HepG2 (cell line): ENCODE measurements around the gene OR1F1. TPM values are rescaled to one million over a fixed set of nuclear protein-coding genes. Genes with fewer than 3 reads are reported as not detected.

Source experiments
- ATAC-seq: fragments of 200-7000 bp; cut with Tn5 transposase; 3 replicates; pipeline ENCODE4 v1.9.1; 2020; ENCODE audit warnings: mild to moderate bottlenecking, moderate library complexity
- BruUV-seq: library from RNA; stranded (reverse); fragments of 400-500 nt; replicated peaks from 2 replicates; lab custom pipeline; 2021; lab: Mats Ljungman, UMichigan
- CTCF ChIA-PET: fragments of 300-600 bp; formaldehyde crosslinking; extraction: SDS; loops from one replicate; lab custom pipeline; 2021; ENCODE audit warnings: low total read pairs, inconsistent platforms, low intra/inter-chr PET ratio; lab: Yijun Ruan, JAX
- POLR2A ChIA-PET: fragments of 350-600 bp; sonication (Branson Sonifier 250); formaldehyde crosslinking; loops from one replicate; lab custom pipeline; 2020; ENCODE audit warnings: antibody characterized with exemption, inconsistent platforms; lab: Yijun Ruan, JAX
- DNase-seq: peaks from one replicate; pipeline ENCODE4 v3.0.0-alpha.2; 2015; ENCODE audit warnings: low spot score
- FAIRE-seq: peaks from 3 replicates; lab custom pipeline; 2011; peaks lifted over from hg19 to GRCh38; lab: Jason Lieb, UNC
- H2AFZ ChIP-seq: one replicate; pipeline ENCODE4 v1.6.1; 2011; ENCODE audit warnings: low read length, inconsistent platforms
- H3K27ac ChIP-seq: fragments of 300-600 bp; 3 replicates; pipeline ENCODE4 v1.8.0; 2011; ENCODE audit warnings: mixed run types, mild to moderate bottlenecking, mixed read lengths, low read length, inconsistent platforms; ENCODE audit not compliant: insufficient read depth; ENCODE audit errors: extremely low read length
- H3K27me3 ChIP-seq, 2 experiments: fragments of 200-600 bp in 1 of 2; 2 replicates in 1 of 2; 3 replicates in 1 of 2; pipeline versions ENCODE4 v1.6.0 to v1.8.0; 2011; ENCODE audit warnings: low read length in 2 of 2, mild to moderate bottlenecking in 2 of 2, moderate library complexity in 2 of 2, inconsistent platforms in 1 of 2; ENCODE audit not compliant: insufficient read depth in 2 of 2, control insufficient read depth in 1 of 2
- H3K36me3 ChIP-seq, 2 experiments: fragments of 200-600 bp in 1 of 2; replicated peaks in 1 of 2; 2 replicates in 1 of 2; 3 replicates in 1 of 2; pipeline versions ENCODE4 v1.5.1 to v1.8.0; 2011; ENCODE audit warnings: low read length in 2 of 2, inconsistent platforms in 1 of 2; ENCODE audit not compliant: insufficient read depth in 2 of 2, control insufficient read depth in 1 of 2
- H3K4me1 ChIP-seq: 2 replicates; pipeline ENCODE4 v1.5.1; 2012; ENCODE audit warnings: low read length, inconsistent platforms; ENCODE audit not compliant: insufficient read depth
- H3K4me2 ChIP-seq: 2 replicates; pipeline ENCODE4 v1.6.0; 2011; ENCODE audit warnings: low read depth, low read length, inconsistent platforms
- H3K4me3 ChIP-seq, 3 experiments: fragments of 200-600 bp in 1 of 3; sonication (generic), shearing (Covaris generic) in 1 of 3; replicated peaks in 1 of 3; 2 replicates each; pipeline ENCODE4 v1.5.1; 2011 to 2016; ENCODE audit warnings: low read length in 3 of 3, inconsistent platforms in 2 of 3, low read depth in 2 of 3, mild to moderate bottlenecking in 2 of 3, control low read depth in 1 of 3, mixed read lengths in 1 of 3; ENCODE audit not compliant: insufficient read depth in 1 of 3
- H3K79me2 ChIP-seq: one replicate; pipeline ENCODE4 v1.6.1; 2011; ENCODE audit warnings: low read length, inconsistent platforms; ENCODE audit not compliant: insufficient read depth
- H3K9ac ChIP-seq: 2 replicates; pipeline ENCODE4 v1.6.0; 2011; ENCODE audit warnings: mild to moderate bottlenecking, low read depth, low read length, inconsistent platforms; ENCODE audit not compliant: insufficient read depth
- H3K9me3 ChIP-seq: 2 replicates; pipeline ENCODE4 v1.5.1; 2012; ENCODE audit warnings: mild to moderate bottlenecking, low read length
- H4K20me1 ChIP-seq: 2 replicates; pipeline ENCODE4 v1.6.0; 2011; ENCODE audit warnings: inconsistent platforms, mild to moderate bottlenecking, low read length, moderate library complexity; ENCODE audit not compliant: insufficient read depth
- EHMT2 ChIP-seq: fragments of 200-600 bp; sonication (generic); IDR thresholded peaks from 2 replicates; pipeline ENCODE4 v1.7.0; 2017; ENCODE audit warnings: antibody characterized with exemption, low read depth, low read length, borderline replicate concordance
- ELF1 ChIP-seq: sonication (generic); formaldehyde crosslinking; IDR thresholded peaks from 2 replicates; pipeline ENCODE4 v1.4.0; 2020; ENCODE audit warnings: missing genetic modification reagents
- ETV6 ChIP-seq: sonication (generic); formaldehyde crosslinking; conservative IDR thresholded peaks from 2 replicates; pipeline ENCODE4 v1.4.0; 2020; ENCODE audit warnings: missing genetic modification reagents
- HNRNPK ChIP-seq: fragments of 200-400 bp; formaldehyde crosslinking; IDR thresholded peaks from 2 replicates; pipeline ENCODE4 v1.6.1; 2018; ENCODE audit warnings: low read length, low read depth, moderate library complexity, mild to moderate bottlenecking; ENCODE audit not compliant: poor library complexity, severe bottlenecking
- MEIS2 ChIP-seq: sonication (generic); formaldehyde crosslinking; IDR thresholded peaks from 2 replicates; pipeline ENCODE4 v1.9.0; 2021; ENCODE audit warnings: mild to moderate bottlenecking, missing genetic modification reagents
- RFX3 ChIP-seq: IDR thresholded peaks from 2 replicates; pipeline ENCODE4 v1.6.1; 2016; ENCODE audit warnings: missing biosample characterization, missing genetic modification reagents
- SRSF4 ChIP-seq: fragments of 200-400 bp; formaldehyde crosslinking; IDR thresholded peaks from one replicate; pipeline ENCODE4 v1.6.1; 2018; ENCODE audit warnings: mild to moderate bottlenecking, low read depth, low read length, moderate library complexity; ENCODE audit not compliant: poor library complexity, severe bottlenecking
- TOE1 ChIP-seq: sonication (generic); formaldehyde crosslinking; IDR thresholded peaks from 2 replicates; pipeline ENCODE4 v1.4.0; 2020; ENCODE audit warnings: mild to moderate bottlenecking, missing genetic modification reagents
- ZMYM2 ChIP-seq: sonication (generic); formaldehyde crosslinking; IDR thresholded peaks from 2 replicates; pipeline ENCODE4 v1.8.0; 2022; ENCODE audit warnings: mild to moderate bottlenecking, missing genetic modification reagents
- WGBS: methylation state at CpG from one replicate; pipeline ENCODE4 v1.1.6; 2017; ENCODE audit warnings: low lambda C conversion rate; 5-methylcytosine and 5-hydroxymethylcytosine counted together
- in situ Hi-C: cut with HindIII; loops from 2 replicates; pipeline ENCODE4 v1.10.0; 2017; ENCODE audit warnings: low pct_unique_long_range_greater_than_20kb; ENCODE audit not compliant: extremely low pct_ligation_motif_present
- intact Hi-C: fragments of 100-400 bp; cut with micrococcal nuclease; formaldehyde crosslinking; loops from one replicate; pipeline ENCODE4 v1.10.0; 2022; ENCODE audit not compliant: unreplicated experiment
- polyA plus RNA-seq, 8 experiments: library from polyadenylated mRNA; depleted of rRNA in 3 of 8; stranded (reverse) in 7 of 8; unstranded in 1 of 8; fragments of >200 nt; fragmentation: Illumina TruSeq in 4 of 8; extraction: Trizol in 4 of 8; gene quantifications; 2 replicates each; pipeline versions ENCODE4 v1.2.1 to v1.2.3, GENCODE V29; 2011 to 2016; ENCODE audit warnings: low read depth in 4 of 8, missing spikeins in 1 of 8, mixed read lengths in 1 of 8; ENCODE audit not compliant: insufficient read depth in 1 of 8
- total RNA-seq, 5 experiments: library from RNA; depleted of rRNA; stranded (reverse); fragments of >200 nt; fragmentation: Illumina TruSeq; extraction: Trizol; gene quantifications; 2 replicates each; pipeline ENCODE4 v1.2.3, GENCODE V29; 2016; ENCODE audit warnings: low read depth in 1 of 5
- TF ChIP-seq, protein P1 (sequence below): sonication (generic); formaldehyde crosslinking; IDR thresholded peaks from 2 replicates; pipeline ENCODE4 v1.5.1; 2020; ENCODE audit warnings: missing genetic modification reagents, mild to moderate bottlenecking, borderline replicate concordance
- TF ChIP-seq, protein P2 (sequence below): sonication (generic); formaldehyde crosslinking; conservative IDR thresholded peaks from 2 replicates; pipeline ENCODE4 v1.5.0; 2020; ENCODE audit warnings: missing genetic modification reagents
- TF ChIP-seq, protein P3 (sequence below), 2 experiments: fragments of 450-650 bp in 1 of 2; sonication (generic) in 1 of 2; formaldehyde crosslinking in 1 of 2; IDR thresholded peaks; 2 replicates each; pipeline versions ENCODE4 v1.6.1 to v1.8.0; 2016 to 2022; ENCODE audit warnings: antibody characterized with exemption in 1 of 2, mild to moderate bottlenecking in 1 of 2, missing genetic modification reagents in 1 of 2

The OR1F1 gene
- total and polyA plus RNA-seq, 2 of the 13 experiments (the other 11 are each of a cell fraction or from before 2014, with no cell fraction given): 0.90 TPM; not detected in 1

DNA sequence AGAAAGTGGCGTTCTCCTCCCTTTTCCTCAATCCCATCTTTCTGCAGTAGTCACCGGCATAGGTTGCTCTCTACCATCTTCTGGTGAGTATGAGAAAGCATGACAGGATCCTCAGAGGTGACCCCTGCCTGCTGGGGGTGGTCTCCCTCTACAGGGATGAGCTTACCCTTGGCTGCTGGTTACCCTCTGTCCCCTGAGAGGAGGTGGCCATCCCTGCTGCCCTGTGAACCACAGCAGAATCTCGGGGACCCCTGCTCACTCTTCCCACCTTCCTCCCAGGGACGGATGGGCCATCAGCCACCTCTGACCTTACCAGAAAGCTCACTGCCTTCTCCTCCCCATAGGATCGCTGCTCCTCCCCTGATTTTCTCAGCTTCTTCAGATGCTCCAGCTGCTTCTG lies 60.6 kb downstream of the OR1F1 start:
- ChIA-PET CTCF (no interaction called here), POLR2A (no interaction called here)
- Histone ChIP-seq H3K4me3 (no peak overlapping the region), H3K9me3 (no peaks in the 10 kb centered on the region), H3K4me2 (no peak overlapping the region), H3K79me2 (no peaks in the 10 kb centered on the region), H4K20me1 (no peaks in the 10 kb centered on the region), H2AFZ (no peak overlapping the region), H3K27me3 (peaks cover 6 to 41% of the 10 kb centered on the region in 2 experiments; a peak in 4 of 5 replicates), H3K27ac (no peak overlapping the region), H3K36me3 (no peaks in the 10 kb centered on the region), H3K9ac (no peak overlapping the region), H3K4me1 (peaks cover 24% of the 10 kb centered on the region)
- 28% methylated on average over 5 of the region's 5 CpGs for WGBS
- intact Hi-C loops: no loop called here
- in situ Hi-C loops: no loop called here
- no peak for DNase-seq
- no peak for FAIRE-seq
- no peak for ATAC-seq
- no TSS peak for BruUV-seq
- TF ChIP-seq ZMYM2 (no peak), SRSF4 (no peak), TOE1 (no peak), ELF1 (no peak), RFX3 (CRISPR knock-in tag) (no peak), HNRNPK (no peak), MEIS2 (CRISPR knock-in tag) (no peak), ETV6 (CRISPR knock-in tag) (no peak), EHMT2 (no peak)
- TF ChIP-seq, protein P1, sequence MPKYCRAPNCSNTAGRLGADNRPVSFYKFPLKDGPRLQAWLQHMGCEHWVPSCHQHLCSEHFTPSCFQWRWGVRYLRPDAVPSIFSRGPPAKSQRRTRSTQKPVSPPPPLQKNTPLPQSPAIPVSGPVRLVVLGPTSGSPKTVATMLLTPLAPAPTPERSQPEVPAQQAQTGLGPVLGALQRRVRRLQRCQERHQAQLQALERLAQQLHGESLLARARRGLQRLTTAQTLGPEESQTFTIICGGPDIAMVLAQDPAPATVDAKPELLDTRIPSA: no peak
- TF ChIP-seq, protein P2, sequence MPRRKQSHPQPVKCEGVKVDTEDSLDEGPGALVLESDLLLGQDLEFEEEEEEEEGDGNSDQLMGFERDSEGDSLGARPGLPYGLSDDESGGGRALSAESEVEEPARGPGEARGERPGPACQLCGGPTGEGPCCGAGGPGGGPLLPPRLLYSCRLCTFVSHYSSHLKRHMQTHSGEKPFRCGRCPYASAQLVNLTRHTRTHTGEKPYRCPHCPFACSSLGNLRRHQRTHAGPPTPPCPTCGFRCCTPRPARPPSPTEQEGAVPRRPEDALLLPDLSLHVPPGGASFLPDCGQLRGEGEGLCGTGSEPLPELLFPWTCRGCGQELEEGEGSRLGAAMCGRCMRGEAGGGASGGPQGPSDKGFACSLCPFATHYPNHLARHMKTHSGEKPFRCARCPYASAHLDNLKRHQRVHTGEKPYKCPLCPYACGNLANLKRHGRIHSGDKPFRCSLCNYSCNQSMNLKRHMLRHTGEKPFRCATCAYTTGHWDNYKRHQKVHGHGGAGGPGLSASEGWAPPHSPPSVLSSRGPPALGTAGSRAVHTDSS (CRISPR knock-in tag): no peak
- TF ChIP-seq, protein P3, sequence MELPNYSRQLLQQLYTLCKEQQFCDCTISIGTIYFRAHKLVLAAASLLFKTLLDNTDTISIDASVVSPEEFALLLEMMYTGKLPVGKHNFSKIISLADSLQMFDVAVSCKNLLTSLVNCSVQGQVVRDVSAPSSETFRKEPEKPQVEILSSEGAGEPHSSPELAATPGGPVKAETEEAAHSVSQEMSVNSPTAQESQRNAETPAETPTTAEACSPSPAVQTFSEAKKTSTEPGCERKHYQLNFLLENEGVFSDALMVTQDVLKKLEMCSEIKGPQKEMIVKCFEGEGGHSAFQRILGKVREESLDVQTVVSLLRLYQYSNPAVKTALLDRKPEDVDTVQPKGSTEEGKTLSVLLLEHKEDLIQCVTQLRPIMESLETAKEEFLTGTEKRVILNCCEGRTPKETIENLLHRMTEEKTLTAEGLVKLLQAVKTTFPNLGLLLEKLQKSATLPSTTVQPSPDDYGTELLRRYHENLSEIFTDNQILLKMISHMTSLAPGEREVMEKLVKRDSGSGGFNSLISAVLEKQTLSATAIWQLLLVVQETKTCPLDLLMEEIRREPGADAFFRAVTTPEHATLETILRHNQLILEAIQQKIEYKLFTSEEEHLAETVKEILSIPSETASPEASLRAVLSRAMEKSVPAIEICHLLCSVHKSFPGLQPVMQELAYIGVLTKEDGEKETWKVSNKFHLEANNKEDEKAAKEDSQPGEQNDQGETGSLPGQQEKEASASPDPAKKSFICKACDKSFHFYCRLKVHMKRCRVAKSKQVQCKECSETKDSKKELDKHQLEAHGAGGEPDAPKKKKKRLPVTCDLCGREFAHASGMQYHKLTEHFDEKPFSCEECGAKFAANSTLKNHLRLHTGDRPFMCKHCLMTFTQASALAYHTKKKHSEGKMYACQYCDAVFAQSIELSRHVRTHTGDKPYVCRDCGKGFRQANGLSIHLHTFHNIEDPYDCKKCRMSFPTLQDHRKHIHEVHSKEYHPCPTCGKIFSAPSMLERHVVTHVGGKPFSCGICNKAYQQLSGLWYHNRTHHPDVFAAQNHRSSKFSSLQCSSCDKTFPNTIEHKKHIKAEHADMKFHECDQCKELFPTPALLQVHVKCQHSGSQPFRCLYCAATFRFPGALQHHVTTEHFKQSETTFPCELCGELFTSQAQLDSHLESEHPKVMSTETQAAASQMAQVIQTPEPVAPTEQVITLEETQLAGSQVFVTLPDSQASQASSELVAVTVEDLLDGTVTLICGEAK (IDR thresholded peaks at IDR 0.05): no peak
- TF ChIP-seq, protein P3 (CRISPR knock-in tag; IDR thresholded peaks at IDR 0.05): no peak
